ENCODE data around the gene BTRC. TPM values are rescaled to one million over a fixed set of nuclear protein-coding genes. Genes with fewer than 3 reads are reported as not detected.
A peak's percentile ranks its signal among the peaks of the same experiment; 100 is the strongest.

The BTRC gene
- 10 to 100 TPM; 12.6 to 26.5 (median 20.7) TPM for total RNA-seq

DNA sequence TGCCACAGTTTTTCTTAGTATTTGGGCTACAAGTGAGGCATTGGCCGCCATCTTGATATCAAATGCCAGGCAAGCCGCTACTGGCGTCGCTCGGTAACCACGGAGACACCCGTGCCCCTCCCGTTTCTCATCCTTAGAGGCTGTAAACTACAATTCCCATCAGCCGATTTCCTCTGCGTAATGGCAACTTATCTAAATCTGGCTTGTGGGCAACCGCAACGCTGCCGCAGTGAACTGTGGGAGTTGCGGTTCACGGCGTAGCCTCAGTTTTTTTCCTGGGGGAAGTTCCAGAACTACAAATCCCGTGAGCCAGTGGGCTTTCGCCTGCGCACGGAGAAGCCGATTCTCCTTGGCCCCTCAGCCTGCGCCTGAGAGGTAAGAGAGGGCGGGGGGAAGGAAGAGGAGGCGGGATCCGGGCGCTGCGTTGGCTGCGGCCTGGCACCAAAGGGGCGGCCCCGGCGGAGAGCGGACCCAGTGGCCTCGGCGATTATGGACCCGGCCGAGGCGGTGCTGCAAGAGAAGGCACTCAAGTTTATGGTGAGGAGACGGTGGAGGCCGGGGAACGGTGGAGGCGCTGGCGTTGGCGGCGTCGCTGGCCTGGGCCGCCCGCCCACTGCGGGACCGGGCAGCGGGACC lies at the start of gene BTRC:
Gene BTRC (plus strand): TSS at position 474 of the 636 bp plus-strand sequence. CDS start 16 bp downstream, at position 490.
- Histone ChIP-seq H3K4me1 (no peaks in the 10 kb centered on the region), H3K4me3 (peak within 1 kb of the TSS; percentile 80 to 86), H3K36me3 (no peaks in the 10 kb centered on the region), H3K9me3 (no peaks in the 10 kb centered on the region), H3K27ac (peak within 1 kb of the TSS; percentile 81 to 88), H3K27me3 (no peaks in the 10 kb centered on the region)
- intact Hi-C loops (cut with DNase I; ENCODE audit: low total_unique reads), result no loop called here
- DNase-seq, result peak; percentile 96 to 97
- peak; percentile 59 to 76 for TF ChIP-seq POLR2A (IDR thresholded peaks at IDR 0.05)
- TF ChIP-seq, protein P1, sequence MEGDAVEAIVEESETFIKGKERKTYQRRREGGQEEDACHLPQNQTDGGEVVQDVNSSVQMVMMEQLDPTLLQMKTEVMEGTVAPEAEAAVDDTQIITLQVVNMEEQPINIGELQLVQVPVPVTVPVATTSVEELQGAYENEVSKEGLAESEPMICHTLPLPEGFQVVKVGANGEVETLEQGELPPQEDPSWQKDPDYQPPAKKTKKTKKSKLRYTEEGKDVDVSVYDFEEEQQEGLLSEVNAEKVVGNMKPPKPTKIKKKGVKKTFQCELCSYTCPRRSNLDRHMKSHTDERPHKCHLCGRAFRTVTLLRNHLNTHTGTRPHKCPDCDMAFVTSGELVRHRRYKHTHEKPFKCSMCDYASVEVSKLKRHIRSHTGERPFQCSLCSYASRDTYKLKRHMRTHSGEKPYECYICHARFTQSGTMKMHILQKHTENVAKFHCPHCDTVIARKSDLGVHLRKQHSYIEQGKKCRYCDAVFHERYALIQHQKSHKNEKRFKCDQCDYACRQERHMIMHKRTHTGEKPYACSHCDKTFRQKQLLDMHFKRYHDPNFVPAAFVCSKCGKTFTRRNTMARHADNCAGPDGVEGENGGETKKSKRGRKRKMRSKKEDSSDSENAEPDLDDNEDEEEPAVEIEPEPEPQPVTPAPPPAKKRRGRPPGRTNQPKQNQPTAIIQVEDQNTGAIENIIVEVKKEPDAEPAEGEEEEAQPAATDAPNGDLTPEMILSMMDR (IDR thresholded peaks at IDR 0.05), result peak in 1 of 4 experiments; percentile 27

DNA sequence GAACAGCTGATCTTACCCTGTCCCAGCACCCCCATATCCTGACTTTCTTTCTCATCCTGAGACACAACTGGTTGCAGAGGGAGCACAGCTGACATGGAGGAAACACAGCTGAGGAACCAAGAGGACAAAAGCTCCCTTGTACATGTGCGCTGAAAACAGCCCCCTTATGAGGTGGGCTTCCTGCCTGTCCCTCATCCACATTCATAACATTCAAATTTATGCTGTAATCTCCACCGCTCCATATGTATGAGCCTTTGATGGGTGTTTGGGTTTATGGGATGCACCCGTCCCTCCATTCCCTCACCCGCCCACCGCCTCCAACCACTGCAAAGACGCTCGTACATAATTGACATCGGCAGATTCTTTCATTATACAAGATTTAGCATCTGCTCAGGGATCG lies 49.6 kb upstream of the BTRC start:
- H3K4me3 ChIP-seq, result no peak overlapping the region
- no peak overlapping the region for H3K27ac ChIP-seq
- TF ChIP-seq, protein P1 (IDR thresholded peaks at IDR 0.05), result no peak
- TF ChIP-seq POLR2A (IDR thresholded peaks at IDR 0.05), result no peak
- intact Hi-C loops (cut with DNase I; ENCODE audit: low total_unique reads), result no loop called here
- H3K27me3 ChIP-seq, result no peaks in the 10 kb centered on the region
- H3K4me1 ChIP-seq, result peaks cover 0 to 5% of the 10 kb centered on the region in 2 donors
- no peaks in the 10 kb centered on the region for H3K36me3 ChIP-seq
- H3K9me3 ChIP-seq, result no peaks in the 10 kb centered on the region
- DNase-seq, result no peak

GRCh38 chr10:101305320-101306241 lies 48.4 kb upstream of the BTRC start:
- H3K4me1 ChIP-seq, result peaks cover 0 to 5% of the 10 kb centered on the region in 2 donors
- no peak overlapping the region for H3K4me3 ChIP-seq
- H3K36me3 ChIP-seq, result no peaks in the 10 kb centered on the region
- TF ChIP-seq, protein P1 (IDR thresholded peaks at IDR 0.05), result no peak
- no peak for TF ChIP-seq POLR2A (IDR thresholded peaks at IDR 0.05)
- H3K9me3 ChIP-seq, result no peaks in the 10 kb centered on the region
- H3K27me3 ChIP-seq, result no peaks in the 10 kb centered on the region
- DNase-seq, result no peak
- no peak overlapping the region for H3K27ac ChIP-seq
- intact Hi-C loops (cut with DNase I; ENCODE audit: low total_unique reads), result no loop called here

- no peaks in the 10 kb centered on the region for H3K27me3 ChIP-seq
- intact Hi-C loops (cut with DNase I; ENCODE audit: low total_unique reads), result no loop called here
- no peak for DNase-seq
- H3K36me3 ChIP-seq, result no peaks in the 10 kb centered on the region
- TF ChIP-seq POLR2A (IDR thresholded peaks at IDR 0.05), result no peak
- TF ChIP-seq, protein P1 (IDR thresholded peaks at IDR 0.05), result no peak
- no peak overlapping the region for H3K27ac ChIP-seq
- no peak overlapping the region for H3K4me3 ChIP-seq
- H3K9me3 ChIP-seq, result no peaks in the 10 kb centered on the region
- H3K4me1 ChIP-seq, result peaks cover 0 to 5% of the 10 kb centered on the region in 2 donors
These were observed 45.9 kb upstream of the BTRC start for GRCh38 chr10:101308051-101308450.
